Ureter (tissue), 1 donor: Measurements from ENCODE around the gene CABLES1. TPM values are rescaled to one million over a fixed set of nuclear protein-coding genes. Genes with fewer than 3 reads are reported as not detected.
"Not testable (repeated sequence)": the region's sequence is repeated elsewhere in the genome, so short reads cannot be mapped to it uniquely, and the experiment has no call there.

Source experiments
- DNase-seq: peaks from one replicate; pipeline ENCODE4 v3.0.0-alpha.2; 2020; ENCODE audit warnings: low spot score
- total RNA-seq: library from RNA; stranded (reverse); gene quantifications from one replicate; pipeline ENCODE4 v1.2.4, GENCODE V29; 2023
- donor health status: DM: yes; HTN: yes; CAD: no.

CABLES1 gene
- total RNA-seq, 1 donor from 2014 or later, result 8.1 TPM

GRCh38 chr18:23142251-23142929 is 7.1 kb downstream of the CABLES1 start:
- no peak for DNase-seq

- DNase-seq, result peak; percentile 59
Measured at GRCh38 chr18:23143016-23143814, 7.9 kb downstream of the CABLES1 start.

DNA sequence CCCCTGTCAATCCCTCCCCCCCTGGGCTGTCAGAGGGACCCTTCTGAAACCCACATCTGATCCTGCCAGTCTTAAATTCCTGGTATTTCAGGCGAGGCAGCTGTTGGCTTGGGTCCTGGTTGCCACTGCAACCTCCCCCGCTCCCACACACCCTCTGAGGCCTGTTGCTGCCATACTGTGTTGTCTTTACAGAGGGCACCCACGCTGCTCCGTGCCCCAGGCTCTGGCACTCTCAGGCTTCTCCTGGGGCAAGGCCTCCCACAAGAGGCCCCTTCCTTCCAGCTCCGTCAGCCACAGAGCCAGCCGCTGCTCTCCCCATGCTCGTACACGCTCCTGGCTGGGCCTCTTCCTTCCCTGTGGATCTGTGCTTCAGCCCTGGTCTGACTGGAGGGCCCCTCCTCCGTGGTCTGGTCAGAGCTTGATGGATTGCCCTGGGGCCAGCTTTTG is 8.6 kb downstream of the CABLES1 start:
- no peak for DNase-seq

DNA sequence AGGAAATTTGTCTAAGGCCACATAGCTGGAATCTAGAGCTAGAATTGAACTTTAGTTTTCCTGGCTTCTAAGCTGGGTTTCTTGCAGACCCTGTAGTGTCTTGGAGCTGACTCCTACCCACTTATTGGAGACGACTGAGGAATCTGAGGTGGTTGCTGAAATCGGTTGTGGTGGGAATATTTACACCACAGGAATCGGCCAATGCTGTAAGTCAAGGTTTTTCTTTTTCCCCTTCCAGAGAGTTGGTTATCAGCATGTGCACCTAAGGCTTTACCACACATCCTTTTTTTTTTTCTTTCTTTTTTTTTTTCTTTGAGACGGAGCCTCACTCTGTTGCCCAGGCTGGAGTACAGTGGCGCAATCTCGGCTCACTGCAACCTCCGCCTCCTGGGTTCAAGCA is 9.4 kb downstream of the CABLES1 start:
- DNase-seq, result no peak

DNA sequence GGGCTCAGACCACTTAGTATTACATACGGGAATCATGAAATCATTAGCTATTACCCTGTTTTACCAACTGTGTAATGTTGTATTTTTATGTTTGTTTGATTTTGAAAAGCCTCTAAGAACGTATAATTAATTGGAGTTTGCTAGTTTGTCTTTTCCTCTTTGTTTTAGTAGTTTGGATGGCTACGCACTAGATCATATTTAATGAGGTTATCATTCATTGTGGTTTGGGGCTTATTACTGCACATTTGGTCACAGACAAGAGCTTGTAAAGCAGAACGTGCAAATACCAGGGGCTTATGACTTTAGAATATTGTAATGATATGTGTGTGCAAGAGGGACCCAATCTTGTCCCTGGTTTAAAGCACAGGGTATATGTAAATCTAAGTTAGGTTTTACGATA is 10.3 kb downstream of the CABLES1 start:
- DNase-seq, result no peak

DNA sequence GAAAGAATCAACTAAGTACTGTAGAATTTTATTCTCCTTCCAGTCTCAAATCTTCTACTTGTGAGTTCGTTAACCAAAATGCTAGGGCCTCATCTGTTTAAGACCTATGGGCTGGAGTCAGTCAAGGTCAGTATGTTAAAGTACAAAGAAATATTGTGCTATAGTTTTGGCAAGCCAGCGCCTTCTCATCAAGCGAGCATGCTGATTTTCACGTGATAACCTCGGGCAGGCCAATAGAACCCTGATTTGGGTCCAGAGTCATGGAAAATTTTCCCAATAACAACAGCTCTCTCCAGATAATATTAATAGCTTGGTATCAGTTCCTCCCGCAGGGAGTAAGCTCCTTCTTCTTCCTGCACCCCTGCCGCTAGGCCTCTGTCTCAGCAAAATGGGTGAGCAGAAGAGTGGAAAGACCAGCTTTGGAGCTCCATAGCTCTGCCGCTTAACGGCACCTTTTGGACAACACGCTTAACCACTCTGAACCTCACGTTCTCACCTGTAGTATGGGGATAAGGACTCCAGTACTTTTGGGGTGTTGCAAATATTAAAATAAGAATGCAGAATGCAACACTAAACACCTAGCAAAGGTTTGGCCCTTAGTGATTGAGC is 11.7 kb downstream of the CABLES1 start:
- DNase-seq, result no peak

DNA sequence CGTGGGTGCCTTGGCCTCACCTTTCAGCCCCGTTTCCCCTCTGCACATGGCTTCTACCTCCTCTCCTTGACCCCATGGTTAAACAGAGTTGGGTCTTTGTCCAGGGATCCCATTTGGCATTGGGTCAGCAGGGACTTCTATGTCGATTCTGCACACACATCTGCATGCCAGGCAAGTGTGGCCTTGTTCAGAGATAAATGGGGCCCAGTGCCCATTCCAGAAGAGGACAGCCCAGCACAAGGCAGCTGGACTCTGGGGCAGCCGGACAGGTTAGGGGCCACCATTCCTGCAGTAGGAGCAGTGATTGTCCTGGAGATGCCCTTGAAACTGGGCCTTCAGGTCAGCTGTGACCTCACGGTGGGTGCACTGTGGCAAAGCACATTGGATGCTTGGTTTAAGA is 13.1 kb downstream of the CABLES1 start:
- DNase-seq, result no peak

DNA sequence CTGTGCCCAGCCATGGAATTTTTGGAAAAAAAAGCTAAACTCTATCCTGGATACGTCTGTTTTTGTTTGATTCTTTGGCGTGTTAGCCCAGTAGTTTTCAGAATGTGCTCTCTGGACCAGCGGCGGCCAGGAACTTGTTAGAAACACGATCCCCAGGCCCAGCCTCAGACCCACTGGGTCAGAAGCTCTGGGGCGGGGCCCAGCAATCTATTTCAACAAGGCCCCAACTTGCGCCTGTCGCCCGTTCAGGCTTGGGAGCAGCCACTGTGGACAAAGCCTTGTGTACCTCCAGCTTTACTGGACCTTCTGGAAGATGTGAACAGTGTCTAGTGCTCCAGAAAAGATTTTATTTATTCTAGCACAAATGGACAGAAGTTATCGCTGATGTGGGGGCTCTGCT is 14.3 kb downstream of the CABLES1 start:
- DNase-seq, result no peak

GRCh38 chr18:23151414-23152099 is 16.3 kb downstream of the CABLES1 start:
- DNase-seq, result no peak

- DNase-seq, result no peak
Measured at GRCh38 chr18:23154030-23154429, 18.7 kb downstream of the CABLES1 start.

GRCh38 chr18:23154823-23155500 is 19.7 kb downstream of the CABLES1 start:
- DNase-seq, result no peak

- no peak for DNase-seq
Measured at GRCh38 chr18:23155537-23155936, 20.3 kb downstream of the CABLES1 start.

DNA sequence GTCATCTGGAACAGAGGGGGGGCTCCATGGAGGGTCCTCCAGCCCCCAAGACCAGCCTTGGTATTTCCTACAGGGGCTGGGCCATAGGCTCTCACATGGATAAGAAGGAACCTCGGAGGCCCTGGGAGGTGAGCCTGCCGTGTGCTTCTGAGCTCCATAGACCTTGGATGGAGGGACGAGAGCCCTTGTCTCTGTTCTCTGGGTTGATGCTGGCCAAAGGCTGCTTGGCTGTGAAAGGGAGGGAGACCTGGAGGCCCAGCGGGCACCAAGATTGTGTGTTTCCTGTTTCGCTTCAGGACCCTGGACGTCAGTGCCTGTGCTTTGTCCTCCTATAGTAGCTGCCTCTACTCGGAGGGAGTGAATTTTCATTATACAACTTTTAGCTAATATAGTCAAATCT is 20.8 kb downstream of the CABLES1 start:
- no peak for DNase-seq

DNA sequence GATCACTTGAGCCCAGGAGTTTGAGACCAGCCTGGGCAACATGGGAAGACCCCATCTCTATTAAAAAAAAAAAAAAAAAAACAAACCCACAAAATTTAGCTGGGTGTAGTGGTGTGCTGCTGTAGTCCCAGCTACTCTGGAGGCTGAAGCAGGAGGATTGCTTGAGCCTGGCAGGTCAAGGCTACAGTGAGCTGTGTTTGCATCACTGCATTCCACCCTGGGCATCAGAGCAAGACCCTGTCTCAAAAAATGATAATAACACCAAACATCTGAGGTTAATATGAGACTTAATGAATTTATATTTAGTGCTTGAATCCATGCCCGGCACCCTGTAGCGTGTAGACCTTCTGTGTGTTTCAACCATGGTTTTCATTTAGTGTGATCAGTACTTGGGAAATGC is 22.8 kb downstream of the CABLES1 start:
- DNase-seq, result no peak

GRCh38 chr18:23158884-23159283 is 23.6 kb downstream of the CABLES1 start:
- DNase-seq, result not testable (repeated sequence)

DNA sequence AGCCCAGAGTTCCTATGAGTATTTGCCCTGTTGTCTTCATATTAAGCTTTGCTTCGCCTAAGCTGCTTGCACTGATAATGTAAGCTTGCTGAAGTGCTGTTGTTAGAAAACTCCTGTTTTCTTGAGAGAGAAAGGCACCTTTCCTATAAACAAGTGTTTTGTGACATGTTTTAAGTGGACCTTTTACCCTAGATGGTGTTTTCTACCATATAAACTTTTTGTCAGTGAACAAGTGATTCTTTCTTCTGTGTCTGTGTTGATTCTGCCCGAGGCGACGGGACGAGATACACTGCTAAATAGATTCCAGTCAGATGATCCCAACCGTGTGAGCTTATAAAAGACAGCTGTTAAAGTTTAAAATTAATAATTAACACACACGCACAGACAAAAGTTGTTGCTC is 24.1 kb downstream of the CABLES1 start:
- no peak for DNase-seq

- no peak for DNase-seq
Measured at GRCh38 chr18:23162473-23162872, 27.2 kb downstream of the CABLES1 start.

- DNase-seq, result no peak
Measured at GRCh38 chr18:23163786-23164533, 28.7 kb downstream of the CABLES1 start.

- no peak for DNase-seq
Measured at GRCh38 chr18:23165271-23166068, 30.2 kb downstream of the CABLES1 start.

GRCh38 chr18:23166891-23167541 is 31.7 kb downstream of the CABLES1 start:
- DNase-seq, result no peak
